ENCODE measurements around the gene PCBP4.

PCBP4 gene

GRCh38 chr3:51970606-51971300, 3.5 kb upstream of the PCBP4 start:
- TF ChIP-seq CTCF (conservative IDR thresholded peaks at IDR 0.05; ENCODE audit: low read depth, low read length): no peak
- no peak for DNase-seq (ENCODE audit: low read depth)
- no peak overlapping the region for H3K4me3 ChIP-seq (ENCODE audit: low read depth, low read length)

- no peak overlapping the region for H3K4me3 ChIP-seq (ENCODE audit: low read depth, low read length)
- DNase-seq (ENCODE audit: low read depth): no peak
- TF ChIP-seq CTCF (conservative IDR thresholded peaks at IDR 0.05; ENCODE audit: low read depth, low read length): no peak
Observed at GRCh38 chr3:51969841-51970240, 2.6 kb upstream of the PCBP4 start.

- no peak for DNase-seq (ENCODE audit: low read depth)
- TF ChIP-seq CTCF (conservative IDR thresholded peaks at IDR 0.05; ENCODE audit: low read depth, low read length): no peak
- H3K4me3 ChIP-seq (ENCODE audit: low read depth, low read length): no peak overlapping the region
Observed at GRCh38 chr3:51968883-51969678, 1.8 kb upstream of the PCBP4 start.

DNA sequence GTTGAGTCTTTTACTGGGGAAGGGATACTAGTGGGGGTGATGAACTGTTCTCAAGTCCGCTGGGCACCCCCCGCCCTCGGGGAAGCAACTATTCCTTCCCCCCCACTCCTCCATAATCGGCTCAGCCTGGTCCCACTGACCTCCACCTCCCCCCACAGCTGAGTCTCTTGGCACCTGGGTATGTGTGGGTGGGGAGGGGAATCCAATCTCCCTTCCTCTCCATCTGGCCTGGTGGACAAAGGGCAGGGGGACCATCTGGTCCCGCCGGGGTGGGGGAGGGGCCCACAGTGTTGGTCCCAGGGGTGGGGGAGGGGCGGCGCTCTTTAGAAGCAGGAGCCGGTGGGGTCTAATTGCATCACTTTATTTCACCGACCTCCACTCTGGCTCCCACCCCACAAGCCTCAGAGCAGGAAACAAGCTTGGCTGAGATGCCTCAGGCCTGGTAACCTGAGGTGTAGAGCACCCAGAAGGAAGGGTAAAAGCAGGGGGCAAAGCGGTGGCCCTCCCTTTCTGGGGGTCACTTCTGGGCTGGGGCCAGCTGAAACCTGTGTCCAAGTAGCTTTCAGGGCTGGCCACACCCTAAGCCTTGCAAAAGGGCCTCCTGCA, 1.0 kb upstream of the PCBP4 start:
- no peak for TF ChIP-seq CTCF (conservative IDR thresholded peaks at IDR 0.05; ENCODE audit: low read depth, low read length)
- H3K4me3 ChIP-seq (ENCODE audit: low read depth, low read length): peak overlapping the region; percentile 66
- DNase-seq (ENCODE audit: low read depth): no peak

- TF ChIP-seq CTCF (conservative IDR thresholded peaks at IDR 0.05; ENCODE audit: low read depth, low read length): no peak
- no peak for DNase-seq (ENCODE audit: low read depth)
- H3K4me3 ChIP-seq (ENCODE audit: low read depth, low read length): peak overlapping the region; percentile 66
Observed at GRCh38 chr3:51966922-51967383, 301 bp downstream of the PCBP4 start.

- no peak overlapping the region for H3K4me3 ChIP-seq (ENCODE audit: low read depth, low read length)
- no peak for TF ChIP-seq CTCF (conservative IDR thresholded peaks at IDR 0.05; ENCODE audit: low read depth, low read length)
Observed at GRCh38 chr3:51966486-51966885, 768 bp downstream of the PCBP4 start.

More at GRCh38 chr3:51966486-51966885, 768 bp downstream of the PCBP4 start:
- DNase-seq (ENCODE audit: low read depth): no peak

Data from choroid plexus epithelial cell (primary cell).